ENCODE results near the gene RNF223. TPM values are rescaled to one million over a fixed set of nuclear protein-coding genes. Genes with fewer than 3 reads are reported as not detected.
A peak's percentile ranks its signal among the peaks of the same experiment; 100 is the strongest.

RNF223 gene
- total RNA-seq, 1 donor = not detected

DNA sequence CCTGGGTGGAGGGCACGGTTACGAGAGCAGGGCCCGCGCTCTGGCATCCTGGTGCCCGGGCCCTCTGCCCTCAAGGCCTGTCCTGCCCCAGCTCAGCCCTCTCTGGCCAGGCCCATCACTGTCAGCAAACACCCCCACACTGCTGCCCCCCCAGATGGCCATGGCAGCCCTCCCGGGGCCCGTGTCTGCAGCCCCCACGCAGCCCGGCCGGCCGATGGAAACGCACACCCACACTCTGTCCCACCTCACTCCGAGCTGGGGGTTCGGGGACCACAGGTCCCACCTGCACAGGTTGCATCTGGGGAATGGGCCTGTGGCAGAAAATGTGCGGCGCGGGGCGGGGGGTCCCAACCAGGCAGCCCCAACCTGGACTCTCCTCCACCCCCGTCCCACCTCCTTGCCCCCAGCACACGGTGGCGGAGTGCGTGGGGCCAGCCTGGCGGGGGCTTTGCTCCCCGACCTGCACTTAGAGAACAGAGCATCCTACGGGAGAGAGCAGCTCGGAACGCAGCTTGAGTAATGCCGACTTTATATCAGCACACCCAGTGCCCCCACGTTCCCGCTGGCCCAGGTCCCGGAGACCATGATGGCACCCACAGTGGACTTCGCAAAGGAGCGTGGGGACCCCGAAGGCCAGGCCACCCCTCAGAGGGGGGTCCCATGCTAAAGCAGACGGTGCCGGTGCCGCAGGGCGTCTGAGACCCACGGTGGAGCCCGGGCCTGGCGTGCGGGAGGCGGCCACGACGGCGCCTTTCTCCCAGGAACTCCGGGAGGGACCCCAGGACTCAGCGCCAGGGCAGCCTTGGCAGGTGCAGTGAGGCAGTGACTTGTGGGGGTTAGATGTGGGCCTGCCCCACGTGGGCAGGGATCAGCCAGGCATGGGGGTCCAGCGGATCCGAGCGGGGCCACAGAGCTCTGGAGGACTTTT lies 7.5 kb upstream of the RNF223 start:
- Histone ChIP-seq H3K27me3 (ENCODE audit: insufficient read depth, low read length) (no peaks in the 10 kb centered on the region), H3K4me3 (ENCODE audit: insufficient read depth, low read length) (no peak overlapping the region), H3K27ac (ENCODE audit: low read depth, low read length) (no peak overlapping the region), H3K4me1 (ENCODE audit: insufficient read depth, low read length) (peaks cover 10% of the 10 kb centered on the region), H2AFZ (ENCODE audit: low read length) (no peak overlapping the region), H3K4me2 (ENCODE audit: insufficient read depth, low read length) (no peak overlapping the region), H3K36me3 (ENCODE audit: insufficient read depth, low read length) (no peaks in the 10 kb centered on the region), H4K20me1 (ENCODE audit: insufficient read depth, low read length) (no peaks in the 10 kb centered on the region), H3K9me3 (ENCODE audit: low read depth, low read length) (no peaks in the 10 kb centered on the region), H3K79me2 (ENCODE audit: insufficient read depth, low read length) (no peaks in the 10 kb centered on the region)
- DNase-seq (ENCODE audit: insufficient read length, low spot score, missing footprints) = peak; percentile 88
- TF ChIP-seq, protein P1, sequence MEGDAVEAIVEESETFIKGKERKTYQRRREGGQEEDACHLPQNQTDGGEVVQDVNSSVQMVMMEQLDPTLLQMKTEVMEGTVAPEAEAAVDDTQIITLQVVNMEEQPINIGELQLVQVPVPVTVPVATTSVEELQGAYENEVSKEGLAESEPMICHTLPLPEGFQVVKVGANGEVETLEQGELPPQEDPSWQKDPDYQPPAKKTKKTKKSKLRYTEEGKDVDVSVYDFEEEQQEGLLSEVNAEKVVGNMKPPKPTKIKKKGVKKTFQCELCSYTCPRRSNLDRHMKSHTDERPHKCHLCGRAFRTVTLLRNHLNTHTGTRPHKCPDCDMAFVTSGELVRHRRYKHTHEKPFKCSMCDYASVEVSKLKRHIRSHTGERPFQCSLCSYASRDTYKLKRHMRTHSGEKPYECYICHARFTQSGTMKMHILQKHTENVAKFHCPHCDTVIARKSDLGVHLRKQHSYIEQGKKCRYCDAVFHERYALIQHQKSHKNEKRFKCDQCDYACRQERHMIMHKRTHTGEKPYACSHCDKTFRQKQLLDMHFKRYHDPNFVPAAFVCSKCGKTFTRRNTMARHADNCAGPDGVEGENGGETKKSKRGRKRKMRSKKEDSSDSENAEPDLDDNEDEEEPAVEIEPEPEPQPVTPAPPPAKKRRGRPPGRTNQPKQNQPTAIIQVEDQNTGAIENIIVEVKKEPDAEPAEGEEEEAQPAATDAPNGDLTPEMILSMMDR (IDR thresholded peaks at IDR 0.05; ENCODE audit: extremely low read depth, low read depth, low read length) = no peak

DNA sequence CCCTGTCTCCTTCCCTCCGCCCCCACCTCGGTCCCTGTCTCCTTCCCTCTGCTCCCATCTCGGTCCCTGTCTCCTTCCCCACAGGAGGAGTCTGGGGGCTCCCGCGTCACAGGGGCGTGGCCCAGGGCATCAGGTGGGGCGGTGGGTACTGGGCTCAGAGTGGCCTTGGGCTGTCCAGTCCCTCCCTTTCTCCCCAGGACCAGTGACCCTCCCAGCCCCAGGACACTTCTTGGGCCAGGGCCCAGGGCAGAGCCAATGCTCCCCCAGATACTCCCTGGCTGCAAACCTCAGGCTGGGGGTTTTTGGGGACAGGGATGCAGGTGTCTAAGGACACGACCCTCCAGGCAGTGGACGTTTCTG lies 6.8 kb upstream of the RNF223 start:
- DNase-seq (ENCODE audit: insufficient read length, low spot score, missing footprints) = peak; percentile 74

DNA sequence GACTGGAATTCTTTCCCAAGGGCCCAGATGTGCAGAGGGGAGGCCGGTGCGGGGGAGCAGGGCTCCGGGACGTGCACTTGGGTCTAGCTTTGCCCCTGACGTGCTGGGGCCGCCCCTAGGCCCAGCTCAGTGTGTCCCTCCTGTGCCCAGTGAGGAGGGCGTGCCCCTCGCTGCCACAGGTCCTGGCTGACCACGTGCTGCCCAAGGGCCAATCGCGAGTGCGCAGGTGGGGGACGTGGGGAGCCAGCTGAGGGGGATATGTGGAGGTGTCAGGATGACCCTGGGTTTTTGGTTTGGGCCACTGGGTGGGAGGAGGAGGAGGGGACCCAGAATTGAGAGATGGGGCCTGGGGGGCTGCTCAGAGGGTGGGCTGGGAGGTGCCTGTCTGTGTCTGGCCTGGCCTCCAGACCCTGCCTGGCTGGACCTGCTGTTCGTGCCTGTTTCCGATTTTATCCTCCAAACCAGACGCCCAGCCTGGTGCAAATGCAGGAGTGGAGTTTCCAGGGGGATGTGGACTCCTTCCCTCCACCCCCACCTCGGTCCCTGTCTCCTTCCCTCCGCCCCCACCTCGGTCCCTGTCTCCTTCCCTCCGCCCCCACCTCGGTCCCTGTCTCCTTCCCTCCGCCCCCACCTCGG lies 6.1 kb upstream of the RNF223 start:
- Histone ChIP-seq H3K4me1 (ENCODE audit: insufficient read depth, low read length) (peaks cover 10% of the 10 kb centered on the region), H3K79me2 (ENCODE audit: insufficient read depth, low read length) (no peaks in the 10 kb centered on the region), H3K27me3 (ENCODE audit: insufficient read depth, low read length) (no peaks in the 10 kb centered on the region), H3K27ac (ENCODE audit: low read depth, low read length) (no peak overlapping the region), H2AFZ (ENCODE audit: low read length) (no peak overlapping the region), H3K9me3 (ENCODE audit: low read depth, low read length) (no peaks in the 10 kb centered on the region), H4K20me1 (ENCODE audit: insufficient read depth, low read length) (no peaks in the 10 kb centered on the region), H3K4me3 (ENCODE audit: insufficient read depth, low read length) (peak overlapping the region; percentile 48), H3K4me2 (ENCODE audit: insufficient read depth, low read length) (peak overlapping the region; percentile 76), H3K36me3 (ENCODE audit: insufficient read depth, low read length) (no peaks in the 10 kb centered on the region)
- DNase-seq (ENCODE audit: insufficient read length, low spot score, missing footprints) = peak; percentile 98
- TF ChIP-seq, protein P1 (IDR thresholded peaks at IDR 0.05; ENCODE audit: extremely low read depth, low read depth, low read length) = no peak

More for the DNA sequence above, 6.8 kb upstream of the RNF223 start:
- no peaks in the 10 kb centered on the region for H3K36me3 ChIP-seq (ENCODE audit: insufficient read depth, low read length)
- no peak overlapping the region for H2AFZ ChIP-seq (ENCODE audit: low read length)
- no peaks in the 10 kb centered on the region for H3K79me2 ChIP-seq (ENCODE audit: insufficient read depth, low read length)
- TF ChIP-seq, protein P1 (IDR thresholded peaks at IDR 0.05; ENCODE audit: extremely low read depth, low read depth, low read length) = no peak
- no peaks in the 10 kb centered on the region for H4K20me1 ChIP-seq (ENCODE audit: insufficient read depth, low read length)
- H3K27me3 ChIP-seq (ENCODE audit: insufficient read depth, low read length) = no peaks in the 10 kb centered on the region
- H3K4me2 ChIP-seq (ENCODE audit: insufficient read depth, low read length) = no peak overlapping the region
- no peak overlapping the region for H3K4me3 ChIP-seq (ENCODE audit: insufficient read depth, low read length)
- H3K9me3 ChIP-seq (ENCODE audit: low read depth, low read length) = no peaks in the 10 kb centered on the region
- peaks cover 10% of the 10 kb centered on the region for H3K4me1 ChIP-seq (ENCODE audit: insufficient read depth, low read length)
- no peak overlapping the region for H3K27ac ChIP-seq (ENCODE audit: low read depth, low read length)
